Right lung (tissue), 5 donors: Measurements from ENCODE around the gene NTPCR. TPM values are rescaled to one million over a fixed set of nuclear protein-coding genes. Genes with fewer than 3 reads are reported as not detected.

Experiments used
- DNase-seq, 2 donors: peaks; one replicate each; pipeline ENCODE4 v3.0.0-alpha.2; 2013
- polyA plus RNA-seq, 5 donors: library from polyadenylated mRNA; unstranded; fragments of 120-200 nt; gene quantifications; one replicate each; pipeline versions ENCODE4 v1.2.1 to v1.2.3, GENCODE V29; 2013; ENCODE audit warnings: inconsistent platforms in 1 of 5, low replicate concordance in 1 of 5; ENCODE audit not compliant: insufficient read length in 5 of 5, insufficient read depth in 1 of 5

NTPCR gene
- polyA plus RNA-seq, 5 donors, result 46.2 to 66.7 (median 63.7) TPM

DNA sequence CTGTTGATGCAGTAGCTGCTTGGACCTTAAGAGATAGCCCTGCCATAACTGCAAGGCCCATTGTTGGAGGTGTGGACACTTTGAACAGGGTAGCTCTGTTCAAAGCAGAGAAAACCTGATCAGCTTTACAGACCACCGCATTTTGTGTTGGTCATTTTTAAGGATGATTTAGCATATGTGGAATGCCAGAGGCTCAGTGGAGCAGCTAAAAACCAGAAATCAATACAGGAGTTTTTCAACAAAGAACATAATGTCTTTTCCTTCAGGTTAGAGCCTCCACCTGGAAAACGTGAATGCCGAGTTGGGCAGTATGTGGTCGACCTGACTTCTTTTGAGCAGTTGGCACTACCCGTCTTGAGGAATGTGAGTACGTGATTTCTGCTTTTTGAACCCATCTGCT is 5.7 kb downstream of the NTPCR start:
- no peak for DNase-seq

DNA sequence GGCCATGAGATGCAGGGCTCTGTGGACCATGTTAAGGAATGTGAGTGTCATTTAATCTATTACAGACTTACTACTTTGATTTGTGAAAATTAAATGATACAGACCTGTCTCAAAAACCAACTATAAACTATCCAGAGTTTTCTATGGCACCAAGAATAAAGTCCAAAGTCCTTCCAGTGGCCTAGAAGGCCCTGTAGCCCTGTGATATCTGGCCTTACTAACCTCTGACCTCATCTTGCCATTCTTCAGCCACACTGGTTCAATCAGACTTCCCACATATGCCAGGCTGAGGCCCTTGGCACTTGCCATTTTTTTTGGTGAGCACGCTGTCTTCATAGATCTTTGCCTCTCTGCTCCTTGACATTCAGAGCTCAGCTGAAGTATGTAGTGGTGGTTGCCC is 7.7 kb downstream of the NTPCR start:
- no peak for DNase-seq

DNA sequence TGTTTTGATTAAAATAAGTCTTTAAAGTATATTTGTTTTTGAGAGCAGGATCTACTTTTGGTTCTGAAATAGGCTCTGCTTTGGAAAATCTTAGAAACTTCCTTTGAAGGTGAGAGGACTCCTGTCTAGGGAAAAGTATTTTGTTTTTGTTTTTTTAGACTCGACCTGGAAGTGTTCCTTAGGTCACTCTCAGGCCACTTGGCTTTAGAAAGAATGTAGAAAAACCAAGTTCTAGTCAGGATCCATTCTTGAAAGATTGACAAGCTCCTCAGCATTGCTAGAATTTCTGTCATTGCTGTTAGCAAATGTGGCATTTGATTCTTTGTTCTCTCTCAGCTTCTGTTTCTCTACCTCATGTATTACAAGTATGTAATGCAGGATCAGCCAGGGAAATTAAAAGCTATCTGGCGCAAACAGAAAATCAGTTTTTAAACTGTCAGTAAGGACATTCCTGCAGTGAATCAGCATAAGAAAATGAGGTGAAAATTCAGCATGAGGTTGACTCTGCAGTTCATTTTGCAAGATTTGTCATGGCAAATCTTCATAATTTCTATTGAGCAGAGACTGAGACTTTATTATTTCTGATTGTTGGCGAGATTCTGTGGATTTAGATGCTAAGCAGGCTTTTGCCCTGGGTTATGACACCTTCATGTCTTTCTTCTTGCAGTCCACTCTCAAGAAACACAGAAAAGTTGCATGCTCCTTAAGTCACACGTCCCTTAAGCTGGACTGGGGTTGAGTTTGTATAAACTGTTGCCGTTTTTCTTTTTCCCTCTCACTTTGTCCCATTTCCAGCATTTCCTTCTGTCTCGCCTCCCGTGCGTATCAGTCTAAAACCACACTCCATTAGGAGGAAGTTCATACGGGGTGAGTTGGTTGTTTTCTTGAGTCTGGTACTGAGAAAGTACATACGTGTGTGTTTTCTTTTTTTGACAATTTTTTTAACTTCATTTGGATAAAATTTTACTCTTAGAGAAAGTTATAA is 12.6 kb downstream of the NTPCR start:
- peak; percentile 67 for DNase-seq

DNA sequence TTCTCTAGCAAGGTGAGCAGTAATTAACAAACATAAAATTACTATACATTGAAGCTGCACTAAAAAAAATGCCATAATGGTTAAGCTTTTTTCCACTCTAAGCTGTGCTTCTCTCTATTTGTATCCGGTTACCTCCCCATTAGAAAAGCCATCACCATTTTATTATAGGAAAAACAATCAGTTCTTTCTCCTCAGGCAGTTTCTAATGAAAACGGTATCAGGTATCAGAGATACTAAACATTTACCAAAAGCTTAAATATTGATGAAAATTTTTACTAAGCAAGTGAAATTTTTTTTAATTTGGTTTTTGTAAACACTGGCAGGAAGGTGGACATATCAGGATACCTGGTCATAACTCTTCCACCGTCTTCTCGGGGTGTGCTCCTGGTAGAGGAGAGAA is 14.2 kb downstream of the NTPCR start:
- DNase-seq, result no peak

DNA sequence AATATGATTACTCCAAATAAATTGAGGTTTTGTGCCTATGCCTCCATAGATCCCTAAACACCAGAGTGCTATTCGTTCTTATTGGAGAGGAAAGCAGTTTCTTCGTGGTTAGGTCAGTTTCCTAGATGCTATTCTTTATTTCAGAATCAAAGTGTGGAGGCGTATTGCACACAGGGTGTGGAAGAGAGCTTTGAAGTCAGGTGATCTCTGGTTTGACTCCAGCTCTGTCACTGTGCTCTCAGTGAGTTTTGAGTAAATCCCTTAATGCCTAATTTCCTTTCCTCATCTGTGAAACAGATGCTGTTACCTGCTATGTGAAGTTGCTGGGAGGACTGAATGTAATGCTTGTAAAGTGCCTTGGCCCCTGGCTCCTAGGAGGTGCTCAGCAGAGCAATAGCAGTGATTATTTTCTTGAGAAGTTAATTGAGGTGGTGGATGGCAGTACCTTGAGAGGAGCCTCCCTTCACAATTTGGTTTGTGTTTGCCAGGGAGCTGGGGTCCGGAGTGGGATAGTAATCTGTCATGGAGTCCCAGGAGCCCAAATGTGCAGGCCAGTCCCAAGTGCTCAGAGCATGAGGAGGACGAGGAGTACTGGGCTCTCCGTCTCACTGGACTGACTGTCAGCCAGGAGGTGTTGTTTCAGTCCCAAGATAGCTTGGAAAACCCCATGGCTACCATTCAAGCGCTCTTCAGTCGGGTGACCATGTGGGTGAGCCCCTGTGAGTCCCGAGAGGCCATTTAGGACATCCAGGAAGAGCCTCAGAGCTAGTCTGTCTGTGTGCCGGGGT is 14.9 kb downstream of the NTPCR start:
- no peak for DNase-seq

DNA sequence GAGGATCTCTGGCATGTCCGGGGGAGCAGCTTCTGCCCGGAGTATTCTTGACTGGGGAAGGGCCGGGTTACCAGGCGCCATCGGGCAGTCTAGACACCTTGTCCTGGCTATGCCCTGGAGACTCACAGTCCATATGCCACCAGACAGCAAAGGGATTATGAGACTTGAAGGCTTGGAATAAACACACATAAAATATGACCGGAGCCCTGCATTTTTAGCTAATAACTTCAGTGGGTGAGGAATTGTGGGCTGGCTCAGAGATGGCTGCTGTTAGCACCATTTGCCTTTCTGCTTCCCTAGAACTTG is 15.5 kb downstream of the NTPCR start:
- DNase-seq, result no peak

DNA sequence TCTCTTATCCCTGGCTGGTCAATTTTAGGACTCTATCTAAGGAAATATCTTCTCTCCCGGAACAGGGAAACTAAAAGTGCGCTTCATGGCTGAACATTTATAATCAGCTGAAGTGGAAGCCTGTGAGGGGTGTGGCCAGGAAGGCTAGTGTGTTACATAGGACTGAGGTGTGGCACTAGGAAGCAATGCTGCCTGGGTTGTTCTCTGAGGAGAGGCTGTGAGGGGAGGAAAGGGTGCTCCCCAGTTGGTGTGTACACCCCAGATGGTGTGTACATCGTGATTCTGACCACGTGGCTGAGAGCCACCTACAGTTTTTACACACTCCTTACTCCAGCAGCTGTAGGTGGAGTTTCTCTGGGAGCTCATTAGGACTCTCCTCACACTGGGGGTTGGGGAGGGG is 16.3 kb downstream of the NTPCR start:
- DNase-seq, result no peak

DNA sequence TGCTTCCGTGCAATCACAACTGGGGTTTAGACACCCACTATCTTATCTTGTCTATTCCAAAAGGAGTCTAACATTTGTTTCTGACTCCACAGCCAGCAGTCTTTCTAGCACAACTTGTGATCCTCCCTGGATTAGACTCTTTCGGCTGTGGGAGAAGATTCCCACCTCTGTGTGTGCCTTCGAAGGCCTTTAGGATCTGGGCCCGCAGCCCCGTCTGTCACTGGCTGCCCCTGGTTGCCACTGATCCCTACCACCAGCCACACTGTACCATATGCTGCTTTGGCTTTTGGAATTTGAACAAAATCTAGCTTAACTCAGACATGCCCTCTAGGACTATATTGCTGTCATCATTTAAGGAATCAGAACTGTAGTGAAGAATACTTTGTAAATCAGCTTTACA is 18.0 kb downstream of the NTPCR start:
- DNase-seq, result no peak

DNA sequence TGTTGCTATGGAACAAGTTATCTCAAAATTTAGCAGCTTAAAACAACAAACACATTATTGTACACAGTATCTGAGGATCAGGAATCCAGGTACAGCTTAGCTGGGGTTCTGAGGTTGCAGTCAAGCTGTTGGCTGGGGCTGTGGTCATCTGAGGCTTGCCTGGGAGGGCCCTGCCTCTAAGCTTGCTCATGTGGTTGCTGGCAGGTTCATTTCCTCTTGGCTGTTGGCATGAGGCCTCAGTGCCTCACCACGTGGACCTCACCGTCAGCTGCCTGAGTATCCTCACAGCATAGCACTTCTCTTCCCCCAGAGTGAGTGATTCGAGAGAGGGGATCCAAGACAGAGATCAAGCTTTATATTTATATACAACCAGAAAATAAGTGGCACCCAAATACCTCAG is 18.6 kb downstream of the NTPCR start:
- DNase-seq, result no peak

DNA sequence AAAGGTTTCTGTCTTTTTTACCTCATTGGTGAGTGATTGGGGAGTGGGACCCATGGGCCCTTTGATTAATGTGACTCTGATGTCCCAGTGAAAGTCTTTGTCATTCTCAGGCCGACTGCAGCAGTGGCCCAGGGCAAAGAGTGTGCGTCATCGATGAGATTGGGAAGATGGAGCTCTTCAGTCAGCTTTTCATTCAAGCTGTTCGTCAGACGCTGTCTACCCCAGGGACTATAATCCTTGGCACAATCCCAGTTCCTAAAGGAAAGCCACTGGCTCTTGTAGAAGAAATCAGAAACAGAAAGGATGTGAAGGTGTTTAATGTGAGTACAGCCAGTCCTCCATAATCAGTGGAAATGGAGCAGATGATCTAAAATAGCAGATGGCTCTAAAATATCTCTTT is 19.4 kb downstream of the NTPCR start:
- DNase-seq, result no peak

DNA sequence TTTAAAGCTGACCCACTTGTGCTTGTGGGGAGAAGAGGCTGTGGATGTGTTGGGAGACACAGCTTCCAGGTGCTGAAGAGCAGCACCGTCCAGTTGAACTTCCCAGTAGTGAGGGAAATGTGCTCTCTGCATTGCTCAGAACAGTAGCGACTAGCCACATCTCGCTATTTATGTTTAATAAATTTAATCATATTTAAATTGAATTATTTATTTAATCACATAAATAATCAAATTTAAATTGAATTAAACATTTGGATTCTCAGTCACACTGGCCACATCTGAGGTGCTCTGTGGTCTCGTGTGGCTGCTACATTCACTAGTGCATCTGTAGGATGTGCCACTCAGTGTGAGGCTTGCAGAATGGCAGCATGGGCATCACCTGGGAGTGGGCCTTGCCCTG is 20.1 kb downstream of the NTPCR start:
- no peak for DNase-seq

DNA sequence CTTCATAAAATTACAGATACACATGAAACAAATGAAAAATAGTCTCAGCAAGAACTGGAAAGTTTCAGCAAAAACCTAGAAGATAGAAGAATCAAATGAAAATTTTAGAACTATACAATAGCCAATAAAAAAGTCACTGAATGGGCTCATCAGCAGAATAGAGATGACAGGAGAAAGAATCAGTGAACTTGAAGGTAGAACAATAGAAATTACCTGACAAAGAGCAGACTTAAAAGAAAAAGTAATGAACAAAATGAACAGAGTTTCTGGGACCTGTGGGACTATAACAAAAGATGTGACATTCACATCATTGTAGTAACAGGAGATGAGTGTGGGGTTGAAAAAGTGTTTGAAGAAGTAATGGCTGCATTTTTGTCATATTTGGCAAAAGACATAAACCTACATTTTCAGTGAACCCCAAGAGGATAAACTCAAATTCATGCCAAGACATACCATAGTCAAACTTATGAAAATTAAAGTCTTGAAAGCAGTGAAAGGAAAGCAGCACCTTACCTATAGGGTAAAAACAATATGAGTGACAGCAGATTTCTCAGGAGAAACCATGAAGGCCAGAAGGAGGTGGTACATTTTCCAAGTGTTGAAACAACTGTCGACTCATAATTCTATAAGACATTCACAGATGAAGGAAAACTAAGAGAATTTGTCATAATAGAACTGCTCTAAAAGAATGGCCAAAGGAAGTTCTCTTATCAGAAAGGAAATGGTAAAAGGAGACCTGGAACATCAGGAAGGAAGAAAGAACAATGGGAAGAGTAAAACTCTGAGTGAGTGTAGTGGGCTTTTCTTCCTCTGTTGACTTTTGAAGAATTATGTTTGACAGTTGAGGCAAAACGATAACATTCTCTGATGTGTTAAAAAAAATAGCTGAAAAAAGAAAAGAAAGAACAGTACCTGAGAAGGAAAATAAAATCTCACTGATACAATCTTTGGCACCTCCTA is 23.5 kb downstream of the NTPCR start:
- DNase-seq, result no peak

DNA sequence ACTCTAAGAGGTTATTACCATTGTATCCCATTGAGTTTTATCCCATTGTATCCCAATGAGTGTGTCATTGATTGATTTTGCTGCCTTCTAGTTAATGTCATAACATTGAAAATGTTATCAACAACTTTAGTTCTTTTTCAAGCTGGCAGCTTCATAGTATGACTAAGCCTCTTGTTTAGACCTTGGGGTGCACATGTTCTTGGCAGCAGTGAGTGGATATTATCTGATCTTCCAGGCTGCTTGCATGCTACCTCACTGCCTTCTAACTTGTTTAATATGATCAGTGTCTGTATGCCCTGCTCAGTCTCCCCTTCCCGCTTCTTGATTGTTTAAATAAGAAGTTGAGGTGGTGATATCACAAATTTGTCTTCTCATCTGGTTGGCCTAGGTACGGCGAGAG is 24.6 kb downstream of the NTPCR start:
- DNase-seq, result no peak

DNA sequence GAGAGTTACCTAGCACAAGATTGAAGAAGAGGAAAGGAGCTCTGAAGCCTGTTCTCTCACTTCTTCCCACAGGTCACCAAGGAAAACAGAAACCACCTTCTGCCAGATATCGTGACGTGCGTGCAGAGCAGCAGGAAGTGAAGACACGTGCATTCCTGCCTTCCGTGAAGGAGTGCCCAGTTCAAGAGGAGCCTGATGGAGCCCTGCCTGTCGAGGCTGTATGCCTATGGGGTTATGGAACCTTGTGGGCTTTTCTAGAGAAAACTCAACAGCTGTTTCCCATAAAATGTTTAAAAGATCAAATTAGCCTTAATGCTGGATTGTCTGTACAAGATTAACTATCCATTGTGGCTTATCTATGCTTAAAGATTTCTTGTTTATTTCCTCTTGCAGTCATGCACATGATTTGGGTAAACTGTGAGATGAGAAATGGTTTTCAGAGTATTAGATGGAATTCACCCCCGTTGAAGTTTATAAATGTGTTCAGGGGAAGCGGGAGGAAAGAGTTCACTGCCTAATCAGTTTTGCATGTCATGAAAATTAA is 27.8 kb downstream of the NTPCR start:
- no peak for DNase-seq

DNA sequence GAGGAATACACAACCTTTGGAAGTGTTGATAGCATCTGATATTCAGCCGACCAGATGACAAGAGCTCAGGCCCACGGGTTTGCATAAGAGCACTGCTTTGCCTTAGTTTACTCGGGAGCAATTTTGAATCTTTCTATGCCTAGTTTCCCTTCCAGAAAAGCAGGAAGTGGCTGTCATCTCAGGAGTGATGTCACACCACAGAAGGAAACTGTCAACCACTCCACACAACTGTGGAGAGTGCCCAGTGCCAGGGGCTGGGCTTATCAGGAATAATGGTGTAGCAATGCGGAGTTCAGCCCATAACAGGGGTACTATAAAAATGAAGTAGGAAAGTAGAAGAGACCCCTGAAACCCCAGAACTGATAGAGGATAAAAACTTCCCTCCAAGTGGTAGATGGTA is 28.4 kb downstream of the NTPCR start:
- DNase-seq, result no peak

DNA sequence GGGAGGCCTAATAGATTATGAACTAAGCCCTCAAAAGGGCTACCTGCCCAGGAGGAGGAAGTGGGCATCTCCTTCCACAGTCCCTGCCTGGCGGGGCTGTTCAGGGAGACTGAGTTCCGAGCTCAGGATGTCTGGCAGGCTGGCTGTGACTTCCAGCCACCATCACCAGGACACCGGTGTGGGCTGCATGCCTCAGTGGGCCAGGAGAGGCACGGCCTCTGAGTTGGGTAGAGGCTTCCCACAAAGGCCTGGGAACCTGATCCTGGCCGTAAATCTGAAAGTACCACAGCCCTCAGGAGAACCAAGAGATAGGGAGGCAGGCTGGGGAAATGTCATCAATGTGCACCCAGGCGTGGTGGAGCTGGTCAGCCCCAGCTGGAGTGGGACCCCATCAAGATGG is 29.1 kb downstream of the NTPCR start:
- DNase-seq, result no peak

DNA sequence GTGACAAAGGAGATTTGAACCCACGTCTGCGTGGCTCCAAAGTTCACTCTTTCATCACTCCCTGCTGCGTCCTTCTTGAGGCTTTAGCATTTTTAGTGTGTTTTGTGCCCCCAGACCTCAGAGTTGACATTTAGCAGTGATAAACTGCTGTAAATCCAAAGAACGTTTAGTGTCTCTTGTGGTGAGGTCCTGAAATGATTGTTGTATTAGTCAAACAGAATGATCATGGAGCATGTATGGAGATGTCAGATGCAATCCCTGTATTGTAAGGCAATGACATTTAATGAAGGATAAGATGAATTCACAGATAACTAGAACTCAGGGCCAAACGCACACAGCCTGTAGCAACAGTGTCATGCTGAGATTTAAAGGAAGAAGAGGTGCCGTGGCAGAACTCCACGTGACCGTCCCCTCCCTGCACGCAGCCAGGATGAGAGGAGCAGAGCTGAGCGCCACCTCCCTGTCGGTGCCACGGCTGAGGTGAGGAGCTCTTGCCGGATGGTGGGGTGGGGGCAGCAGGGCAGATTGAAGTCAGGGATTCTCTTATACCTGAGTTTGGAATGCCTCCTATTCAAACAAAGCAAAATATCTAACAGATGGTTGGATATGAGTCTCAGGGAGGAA is 30.1 kb downstream of the NTPCR start:
- no peak for DNase-seq

DNA sequence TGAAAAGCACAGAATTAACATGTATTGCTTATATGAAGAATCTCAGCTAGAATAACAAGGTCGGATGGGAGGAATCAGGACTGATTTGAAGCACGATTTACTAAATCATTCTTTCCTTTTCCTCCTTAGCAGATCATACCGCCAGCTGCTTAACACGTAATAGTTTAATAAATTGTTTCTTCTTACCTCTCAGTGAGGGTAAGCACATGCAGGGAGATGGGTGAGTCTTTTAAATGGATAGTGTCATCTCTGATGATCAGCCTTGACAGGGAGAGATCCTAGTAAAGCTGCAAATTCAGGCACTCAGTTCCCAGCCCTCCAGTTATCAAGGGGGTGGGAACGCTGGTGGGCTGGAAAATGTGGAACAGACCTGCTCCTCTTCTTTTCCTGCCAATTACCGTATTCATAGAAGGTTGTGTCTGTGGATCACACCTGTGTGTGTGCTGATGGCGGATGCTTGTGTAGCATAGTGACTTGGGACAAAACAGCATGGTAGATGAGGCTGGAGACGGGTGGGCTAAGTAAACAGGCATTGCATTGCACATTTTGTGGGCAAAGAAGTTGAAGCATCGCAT is 30.7 kb downstream of the NTPCR start:
- DNase-seq, result no peak

DNA sequence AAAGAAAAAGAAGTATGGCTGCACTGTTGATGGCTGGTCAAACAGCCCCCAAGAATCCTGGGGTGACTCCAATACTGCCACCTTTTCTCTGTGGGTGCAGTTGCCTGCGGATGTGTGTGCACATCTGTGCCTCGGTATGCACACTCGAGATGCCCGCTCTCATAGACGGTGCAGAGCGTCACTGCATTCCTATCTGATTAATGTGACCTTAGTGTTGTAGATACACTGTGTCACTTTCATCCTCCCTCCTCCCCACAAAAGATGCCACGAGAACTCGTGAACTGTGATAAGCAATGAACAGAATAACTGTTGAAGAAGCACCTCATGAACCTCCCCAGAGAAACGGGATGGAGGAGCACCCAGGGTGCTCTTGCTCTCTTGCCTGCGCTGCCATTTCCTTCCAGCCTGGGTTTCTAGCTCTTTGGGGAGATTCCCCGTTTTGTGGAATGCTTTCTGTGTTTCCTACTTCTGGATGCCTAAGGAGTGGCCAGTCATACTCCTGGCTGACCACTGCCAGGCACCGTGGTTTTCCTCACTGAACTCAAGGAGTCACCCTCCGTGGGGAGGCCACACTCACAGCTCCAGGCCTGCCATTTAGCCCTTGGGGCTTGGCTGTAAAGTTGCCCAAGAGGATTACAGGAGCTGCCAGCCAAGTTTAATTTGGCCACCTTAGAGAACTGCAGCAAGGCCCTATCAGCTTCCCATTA is 32.0 kb downstream of the NTPCR start:
- no peak for DNase-seq

DNA sequence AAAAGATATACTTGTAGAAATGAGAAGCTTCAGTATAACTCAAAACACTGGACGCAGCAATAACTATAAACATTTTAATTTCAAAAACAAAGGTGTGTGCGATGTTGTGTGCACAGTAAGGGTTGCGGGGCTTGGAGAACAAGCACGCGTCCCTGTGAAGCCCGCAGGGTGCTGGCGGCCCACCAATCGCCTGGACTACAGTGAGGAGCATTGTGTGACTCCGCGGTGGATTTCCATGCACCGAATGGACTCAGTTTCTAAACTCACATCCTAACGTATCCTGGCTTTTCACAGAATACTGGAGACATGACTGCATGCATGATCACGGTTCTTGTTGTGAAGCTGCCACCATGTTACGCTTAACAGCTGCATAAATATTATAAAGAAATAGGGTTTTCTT is 33.0 kb downstream of the NTPCR start:
- DNase-seq, result no peak
